ENCODE results near the gene OS9. TPM values are rescaled to one million over a fixed set of nuclear protein-coding genes. Genes with fewer than 3 reads are reported as not detected.

The OS9 gene, protein sequence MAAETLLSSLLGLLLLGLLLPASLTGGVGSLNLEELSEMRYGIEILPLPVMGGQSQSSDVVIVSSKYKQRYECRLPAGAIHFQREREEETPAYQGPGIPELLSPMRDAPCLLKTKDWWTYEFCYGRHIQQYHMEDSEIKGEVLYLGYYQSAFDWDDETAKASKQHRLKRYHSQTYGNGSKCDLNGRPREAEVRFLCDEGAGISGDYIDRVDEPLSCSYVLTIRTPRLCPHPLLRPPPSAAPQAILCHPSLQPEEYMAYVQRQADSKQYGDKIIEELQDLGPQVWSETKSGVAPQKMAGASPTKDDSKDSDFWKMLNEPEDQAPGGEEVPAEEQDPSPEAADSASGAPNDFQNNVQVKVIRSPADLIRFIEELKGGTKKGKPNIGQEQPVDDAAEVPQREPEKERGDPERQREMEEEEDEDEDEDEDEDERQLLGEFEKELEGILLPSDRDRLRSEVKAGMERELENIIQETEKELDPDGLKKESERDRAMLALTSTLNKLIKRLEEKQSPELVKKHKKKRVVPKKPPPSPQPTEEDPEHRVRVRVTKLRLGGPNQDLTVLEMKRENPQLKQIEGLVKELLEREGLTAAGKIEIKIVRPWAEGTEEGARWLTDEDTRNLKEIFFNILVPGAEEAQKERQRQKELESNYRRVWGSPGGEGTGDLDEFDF
- 113 to 119 TPM (median 115 TPM) in 5 replicates for total RNA-seq (2022; extraction: Qiagen RNA extraction)

DNA sequence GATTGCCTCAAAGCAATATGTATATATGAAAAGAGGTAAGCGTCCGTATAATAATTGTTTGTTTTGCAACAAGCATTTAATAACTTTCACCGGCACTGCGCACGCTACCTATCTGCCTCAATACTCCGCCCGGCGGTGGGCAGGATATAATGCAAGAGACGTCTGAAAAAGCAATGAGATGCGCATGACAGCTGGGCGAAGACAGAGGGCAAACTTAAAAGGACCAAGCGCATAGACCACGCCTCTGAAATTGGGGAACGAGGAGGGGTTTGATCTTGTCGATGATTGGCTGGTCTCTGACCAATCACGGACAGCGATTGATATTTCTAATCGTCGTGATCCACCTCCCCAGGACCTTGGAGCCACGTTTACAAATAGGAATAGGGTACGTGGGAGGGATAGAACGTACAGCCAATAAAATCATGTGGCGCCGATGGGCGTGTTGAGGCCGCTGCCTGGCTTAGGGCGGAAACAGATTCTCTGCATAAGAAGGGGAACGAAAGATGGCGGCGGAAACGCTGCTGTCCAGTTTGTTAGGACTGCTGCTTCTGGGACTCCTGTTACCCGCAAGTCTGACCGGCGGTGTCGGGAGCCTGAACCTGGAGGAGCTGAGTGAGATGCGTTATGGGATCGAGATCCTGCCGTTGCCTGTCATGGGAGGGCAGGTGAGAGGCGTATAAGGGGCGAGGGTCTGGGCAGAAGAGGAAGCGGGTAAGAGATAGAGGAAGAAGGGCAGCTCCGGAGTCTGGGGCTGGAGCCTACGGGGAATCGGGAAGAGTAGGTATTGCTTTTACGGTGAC is at the start of gene OS9:
TSS of gene OS9 (plus strand) at position 474 of the 800 bp plus-strand sequence. CDS start at position 504, 30 bp downstream.

GRCh38 chr12:57738661-57739237 is 44.8 kb downstream of the OS9 start, which contains the start of gene AGAP2:
Gene AGAP2, minus strand, starts transcription at chr12:57738742. Its CDS starts 496 bp downstream, at chr12:57738246.

GRCh38 chr12:57744777-57745484 is 51.0 kb downstream of the OS9 start, which contains the start of gene TSPAN31:
Gene TSPAN31, plus strand, starts transcription at chr12:57745039. Its CDS starts 116 bp downstream, at chr12:57745155.

DNA sequence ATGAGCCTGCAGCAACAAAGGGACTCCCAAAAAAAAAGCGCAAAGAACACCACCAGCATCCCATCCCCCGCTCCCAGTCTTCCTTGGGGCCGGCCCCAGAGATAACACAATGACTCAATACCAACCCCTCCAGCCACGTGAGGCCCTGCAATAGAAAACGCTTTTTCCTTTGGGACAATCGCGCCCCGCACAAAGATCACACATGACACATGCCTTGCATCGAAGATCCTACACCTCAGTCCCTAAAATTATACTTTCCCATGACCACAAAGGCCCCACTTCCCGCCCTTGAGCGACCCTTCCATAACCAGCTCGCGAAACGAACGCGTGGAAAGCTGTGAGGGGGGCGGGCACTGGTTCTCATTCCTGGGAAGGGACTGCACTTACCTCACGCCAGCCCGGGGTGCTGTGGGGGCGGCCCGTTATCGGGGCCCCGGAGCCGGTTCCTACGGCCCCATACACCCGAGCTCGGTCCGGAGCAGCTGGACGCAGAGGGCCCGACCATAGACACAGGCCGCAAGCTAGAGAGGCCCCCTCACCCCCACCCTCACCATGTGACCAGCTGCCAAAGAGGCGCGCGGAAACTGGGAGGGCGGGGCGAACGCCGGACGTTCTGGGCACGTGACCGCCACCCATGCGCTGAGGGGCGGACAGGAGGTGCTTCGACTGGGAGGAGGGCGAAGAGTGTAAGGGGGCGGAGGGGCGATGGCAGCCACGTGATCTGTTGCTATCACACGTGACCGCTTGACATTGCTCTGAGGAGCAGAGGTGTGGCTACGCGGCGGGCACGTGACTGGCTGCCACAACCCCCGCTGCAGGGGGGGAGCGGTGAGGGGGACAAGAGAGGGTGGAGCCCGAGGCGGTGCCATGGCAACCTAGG is 58.1 kb downstream of the OS9 start, which contains the start of gene CDK4:
TSS of gene CDK4 (minus strand) at position 523 of the 880 bp plus-strand sequence. CDS start 593 bp downstream, outside the sequence.

DNA sequence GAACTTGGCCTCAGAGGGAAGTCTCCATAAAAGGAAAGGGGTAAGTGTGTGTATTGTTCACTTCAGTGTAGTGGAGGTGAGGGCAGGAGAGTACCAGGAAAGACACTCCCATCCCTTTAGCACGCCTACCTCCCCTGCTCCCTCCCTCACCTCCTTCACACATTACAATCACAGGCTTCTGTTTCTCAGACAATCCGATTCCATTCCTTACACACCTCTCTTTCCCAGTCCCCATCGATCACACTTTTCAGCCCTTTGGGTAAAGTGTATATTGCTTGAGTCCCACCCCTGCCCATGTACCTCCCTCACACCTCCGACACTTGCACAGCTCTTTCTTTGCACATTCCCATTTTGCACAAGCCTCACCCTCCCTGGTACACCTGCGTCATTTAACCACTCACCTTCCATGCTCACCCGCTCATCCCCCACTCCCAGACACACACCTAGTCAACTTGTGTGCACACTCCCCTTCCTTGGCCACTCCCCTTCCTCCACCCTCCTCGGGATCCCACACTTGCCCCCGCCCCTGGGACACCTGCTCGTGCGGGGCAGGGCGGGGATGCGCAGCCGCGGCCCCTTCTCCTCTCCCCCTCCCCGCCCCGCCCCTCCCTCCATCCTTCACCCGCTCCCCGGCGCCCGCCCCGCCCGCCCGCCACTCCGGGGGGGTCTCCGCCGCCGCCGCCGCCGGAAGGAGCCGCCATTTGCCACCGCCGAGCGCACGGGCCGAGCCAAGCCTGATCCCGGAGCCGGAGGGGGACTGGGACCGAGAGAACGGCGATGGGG is 60.7 kb downstream of the OS9 start, which contains the start of gene MARCHF9:
TSS of gene MARCHF9 (plus strand) at position 693 of the 783 bp plus-strand sequence. CDS start 426 bp downstream, outside the sequence.

GRCh38 chr12:57766464-57767304 is 72.8 kb downstream of the OS9 start, which contains the start of gene CYP27B1:
Gene CYP27B1, minus strand, starts transcription at chr12:57767078. Its CDS starts 37 bp downstream, at chr12:57767041.

Other genes with a start within 250 kb of the OS9 start
- gene INHBE, start 238.8 kb upstream of the OS9 start, total RNA-seq (2022; extraction: Qiagen RNA extraction) = 0.05 to 0.09 TPM in 2 of 5 replicates, not detected in the others
- gene GLI1, start 234.3 kb upstream of the OS9 start, total RNA-seq (2022; extraction: Qiagen RNA extraction) = 5.7 to 7.0 TPM (median 6.5 TPM) in 5 replicates
- gene ARHGAP9, start 214.3 kb upstream of the OS9 start, total RNA-seq (2022; extraction: Qiagen RNA extraction) = 0.19 to 0.83 TPM (median 0.35 TPM) in 5 replicates
- gene MARS1, start 206.1 kb upstream of the OS9 start, total RNA-seq (2022; extraction: Qiagen RNA extraction) = 137 to 249 TPM (median 138 TPM) in 5 replicates
- 27.8 to 30.1 TPM (median 28.8 TPM) in 5 replicates for gene DDIT3, start 173.6 kb upstream of the OS9 start, total RNA-seq (2022; extraction: Qiagen RNA extraction)
- gene MBD6, start 171.3 kb upstream of the OS9 start, total RNA-seq (2022; extraction: Qiagen RNA extraction) = 19.4 to 27.6 TPM (median 26.6 TPM) in 5 replicates
- 117 to 160 TPM (median 118 TPM) in 5 replicates for gene DCTN2, start 146.9 kb upstream of the OS9 start, total RNA-seq (2022; extraction: Qiagen RNA extraction)
- gene KIF5A, start 144.1 kb upstream of the OS9 start, total RNA-seq (2022; extraction: Qiagen RNA extraction) = 0.13 to 0.29 TPM (median 0.20 TPM) in 5 replicates
- 38.3 to 48.9 TPM (median 42.1 TPM) in 5 replicates for gene PIP4K2C, start 102.9 kb upstream of the OS9 start, total RNA-seq (2022; extraction: Qiagen RNA extraction)
- 16.1 to 21.0 TPM (median 17.8 TPM) in 5 replicates for gene DTX3, start 89.3 kb upstream of the OS9 start, total RNA-seq (2022; extraction: Qiagen RNA extraction)
- gene ARHGEF25, start 82.7 kb upstream of the OS9 start, total RNA-seq (2022; extraction: Qiagen RNA extraction) = 4.4 to 5.9 TPM (median 5.3 TPM) in 5 replicates
- 30.6 to 47.9 TPM (median 44.0 TPM) in 5 replicates for gene B4GALNT1, start 60.9 kb upstream of the OS9 start, total RNA-seq (2022; extraction: Qiagen RNA extraction)
- 0.08 to 0.23 TPM (median 0.14 TPM) in 5 replicates for gene AGAP2, start 44.6 kb downstream of the OS9 start, total RNA-seq (2022; extraction: Qiagen RNA extraction)
- 15.2 to 21.0 TPM (median 16.4 TPM) in 5 replicates for gene TSPAN31, start 50.9 kb downstream of the OS9 start, total RNA-seq (2022; extraction: Qiagen RNA extraction)
- 237 to 273 TPM (median 248 TPM) in 5 replicates for gene CDK4, start 58.2 kb downstream of the OS9 start, total RNA-seq (2022; extraction: Qiagen RNA extraction)
- 6.9 to 8.7 TPM (median 7.3 TPM) in 5 replicates for gene MARCHF9, start 61.0 kb downstream of the OS9 start, total RNA-seq (2022; extraction: Qiagen RNA extraction)
- 1.5 to 2.8 TPM (median 1.7 TPM) in 5 replicates for gene CYP27B1, start 72.9 kb downstream of the OS9 start, total RNA-seq (2022; extraction: Qiagen RNA extraction)
- 47.6 to 55.6 TPM (median 52.6 TPM) in 5 replicates for gene METTL1, start 78.0 kb downstream of the OS9 start, total RNA-seq (2022; extraction: Qiagen RNA extraction)
- gene EEF1AKMT3, start 78.5 kb downstream of the OS9 start, total RNA-seq (2022; extraction: Qiagen RNA extraction) = 4.8 to 5.7 TPM (median 5.6 TPM) in 5 replicates
- 66.3 to 77.2 TPM (median 75.5 TPM) in 5 replicates for gene TSFM, start 88.7 kb downstream of the OS9 start, total RNA-seq (2022; extraction: Qiagen RNA extraction)
- gene AVIL, start 124.6 kb downstream of the OS9 start, total RNA-seq (2022; extraction: Qiagen RNA extraction) = 0.38 to 0.92 TPM (median 0.54 TPM) in 5 replicates
- gene CTDSP2, start 152.6 kb downstream of the OS9 start, total RNA-seq (2022; extraction: Qiagen RNA extraction) = 42.7 to 57.2 TPM (median 51.1 TPM) in 5 replicates
- gene ATP23, start 247.4 kb downstream of the OS9 start, total RNA-seq (2022; extraction: Qiagen RNA extraction) = 3.5 to 5.0 TPM (median 4.6 TPM) in 5 replicates